Activated CD4-positive, alpha-beta T cell treated with anti-CD3 and anti-CD28 coated beads, Interleukin-2, amount 50 U/mL, for 16 hours (primary cell): ENCODE data around the gene THPO.

Experiments used
- DNase-seq: peaks from one replicate; pipeline ENCODE4 v3.0.0-alpha.2; 2020

The THPO gene

GRCh38 chr3:184377882-184378445 lies at the start of gene THPO:
TSS of gene THPO (minus strand) at chr3:184378207. CDS start at chr3:184376259, 1,948 bp downstream.
- no peak for DNase-seq

GRCh38 chr3:184426691-184427141 lies 48.7 kb upstream of the THPO start:
- DNase-seq: no peak

GRCh38 chr3:184423561-184423960 lies 45.6 kb upstream of the THPO start:
- no peak for DNase-seq

- DNase-seq: no peak
Observed at GRCh38 chr3:184419171-184419570, 41.2 kb upstream of the THPO start.

- DNase-seq: peak; percentile 73
Observed at GRCh38 chr3:184417619-184418327, 39.8 kb upstream of the THPO start.

- no peak for DNase-seq
Observed at GRCh38 chr3:184415203-184415490, 37.1 kb upstream of the THPO start.

- no peak for DNase-seq
Observed at GRCh38 chr3:184414418-184415202, 36.6 kb upstream of the THPO start.

- DNase-seq: no peak
Observed at GRCh38 chr3:184409946-184410500, 32.0 kb upstream of the THPO start.

- DNase-seq: no peak
Observed at GRCh38 chr3:184409331-184409926, 31.4 kb upstream of the THPO start.

- DNase-seq: no peak
Observed at GRCh38 chr3:184405075-184406030, 27.3 kb upstream of the THPO start.

- no peak for DNase-seq
Observed at GRCh38 chr3:184399410-184399809, 21.4 kb upstream of the THPO start.

- DNase-seq: no peak
Observed at GRCh38 chr3:184395320-184395660, 17.3 kb upstream of the THPO start.

GRCh38 chr3:184391266-184391665 lies 13.3 kb upstream of the THPO start:
- DNase-seq: no peak

- DNase-seq: no peak
Observed at GRCh38 chr3:184389935-184390528, 12.0 kb upstream of the THPO start.

- DNase-seq: no peak
Observed at GRCh38 chr3:184389384-184389783, 11.4 kb upstream of the THPO start.

- no peak for DNase-seq
Observed at GRCh38 chr3:184388936-184389230, 10.9 kb upstream of the THPO start.

- DNase-seq: no peak
Observed at GRCh38 chr3:184388164-184388935, 10.3 kb upstream of the THPO start.

GRCh38 chr3:184387174-184387714 lies 9.2 kb upstream of the THPO start:
- no peak for DNase-seq

- no peak for DNase-seq
Observed at GRCh38 chr3:184386047-184386806, 8.2 kb upstream of the THPO start.

- no peak for DNase-seq
Observed at GRCh38 chr3:184384856-184385422, 6.9 kb upstream of the THPO start.
